ENCODE results near the gene GJB4. TPM values are rescaled to one million over a fixed set of nuclear protein-coding genes. Genes with fewer than 3 reads are reported as not detected.

The GJB4 gene
- polyA plus RNA-seq, 1 experiment: not detected

DNA sequence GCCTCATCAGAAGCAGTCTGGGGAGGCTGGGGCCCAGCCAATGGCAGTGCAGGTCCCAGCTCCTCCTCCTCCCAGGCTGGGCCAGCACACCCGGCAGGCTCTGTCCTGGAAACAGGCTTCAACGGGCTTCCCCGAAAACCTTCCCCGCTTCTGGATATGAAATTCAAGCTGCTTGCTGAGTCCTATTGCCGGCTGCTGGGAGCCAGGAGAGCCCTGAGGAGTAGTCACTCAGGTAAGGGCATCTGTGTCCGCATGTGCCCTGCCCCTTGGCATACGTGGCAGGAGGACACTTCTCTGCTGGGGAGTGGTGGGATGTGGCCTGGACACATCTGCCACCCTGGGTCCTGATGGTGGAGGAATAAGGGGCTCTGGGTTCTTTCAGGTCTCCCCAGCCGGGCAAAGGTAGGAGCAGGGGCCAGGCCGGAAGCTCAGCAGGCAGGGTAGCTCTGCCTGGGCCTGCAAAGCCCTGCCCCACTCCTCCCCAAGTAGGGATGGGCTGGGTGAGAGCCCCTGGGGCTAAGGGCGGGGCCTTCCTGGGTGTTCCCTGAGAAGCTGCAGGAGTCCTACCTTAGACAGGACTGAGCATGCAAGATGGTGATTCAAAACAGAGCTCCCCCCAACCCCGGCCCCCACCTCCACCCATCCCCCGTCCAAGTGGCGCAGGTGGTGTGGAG lies 4.4 kb upstream of the GJB4 start, which contains the start of gene GJB5:
Gene GJB5, plus strand, starts transcription at position 84 of the 674 bp plus-strand sequence. CDS start 2,284 bp downstream, outside the sequence.
- TF ChIP-seq, protein P1, sequence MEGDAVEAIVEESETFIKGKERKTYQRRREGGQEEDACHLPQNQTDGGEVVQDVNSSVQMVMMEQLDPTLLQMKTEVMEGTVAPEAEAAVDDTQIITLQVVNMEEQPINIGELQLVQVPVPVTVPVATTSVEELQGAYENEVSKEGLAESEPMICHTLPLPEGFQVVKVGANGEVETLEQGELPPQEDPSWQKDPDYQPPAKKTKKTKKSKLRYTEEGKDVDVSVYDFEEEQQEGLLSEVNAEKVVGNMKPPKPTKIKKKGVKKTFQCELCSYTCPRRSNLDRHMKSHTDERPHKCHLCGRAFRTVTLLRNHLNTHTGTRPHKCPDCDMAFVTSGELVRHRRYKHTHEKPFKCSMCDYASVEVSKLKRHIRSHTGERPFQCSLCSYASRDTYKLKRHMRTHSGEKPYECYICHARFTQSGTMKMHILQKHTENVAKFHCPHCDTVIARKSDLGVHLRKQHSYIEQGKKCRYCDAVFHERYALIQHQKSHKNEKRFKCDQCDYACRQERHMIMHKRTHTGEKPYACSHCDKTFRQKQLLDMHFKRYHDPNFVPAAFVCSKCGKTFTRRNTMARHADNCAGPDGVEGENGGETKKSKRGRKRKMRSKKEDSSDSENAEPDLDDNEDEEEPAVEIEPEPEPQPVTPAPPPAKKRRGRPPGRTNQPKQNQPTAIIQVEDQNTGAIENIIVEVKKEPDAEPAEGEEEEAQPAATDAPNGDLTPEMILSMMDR (IDR thresholded peaks at IDR 0.05; ENCODE audit: insufficient read depth, low read depth, low read length): no peak
- H3K4me3 ChIP-seq (ENCODE audit: low read depth, low read length): no peak within 1 kb of the TSS
- ChIA-PET CTCF (interaction anchor here (1.3 kb wide), 1 partner anchor 13 kb away, joined by 6 read pairs; no protein-coding TSS in a partner anchor), POLR2A (no interaction called here)
- DNase-seq (ENCODE audit: low read depth): no peak
- H3K36me3 ChIP-seq (ENCODE audit: control insufficient read depth, insufficient read depth, low read length): no peaks in the 10 kb centered on the region
- no peaks in the 10 kb centered on the region; the same call in 1 of the 2 replicates for H3K27me3 ChIP-seq (ENCODE audit: control insufficient read depth, insufficient read depth, low read length)

DNA sequence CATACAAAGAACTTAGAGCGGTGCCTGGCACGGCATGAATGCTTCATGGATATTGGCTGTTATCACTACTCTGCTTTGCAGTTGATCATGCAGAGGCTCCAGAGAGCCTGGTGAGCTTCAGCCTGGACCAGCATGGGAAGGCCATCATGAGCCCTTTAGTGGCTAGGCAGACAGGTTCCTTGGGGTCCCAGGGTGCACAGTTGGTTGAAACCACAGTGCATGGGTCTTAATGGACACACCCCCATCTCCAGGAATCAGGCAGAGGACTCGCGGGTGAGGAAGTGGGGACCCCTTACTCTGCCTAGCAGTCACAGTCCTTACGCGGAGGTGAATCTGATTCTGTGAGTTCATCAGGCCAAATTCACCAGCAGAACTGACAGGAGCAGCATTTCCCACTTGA lies 3.6 kb upstream of the GJB4 start:
- Histone ChIP-seq H3K4me3 (ENCODE audit: low read depth, low read length) (no peak overlapping the region), H3K27me3 (ENCODE audit: control insufficient read depth, insufficient read depth, low read length) (no peaks in the 10 kb centered on the region; the same call in 1 of the 2 replicates), H3K36me3 (ENCODE audit: control insufficient read depth, insufficient read depth, low read length) (no peaks in the 10 kb centered on the region)
- ChIA-PET CTCF (interaction anchor here (1.2 to 1.3 kb wide), 2 partner anchors 13 to 18 kb away, joined by 3 to 6 read pairs; no protein-coding TSS in a partner anchor), POLR2A (no interaction called here)
- TF ChIP-seq, protein P1 (IDR thresholded peaks at IDR 0.05; ENCODE audit: insufficient read depth, low read depth, low read length): no peak
- no peak for DNase-seq (ENCODE audit: low read depth)

DNA sequence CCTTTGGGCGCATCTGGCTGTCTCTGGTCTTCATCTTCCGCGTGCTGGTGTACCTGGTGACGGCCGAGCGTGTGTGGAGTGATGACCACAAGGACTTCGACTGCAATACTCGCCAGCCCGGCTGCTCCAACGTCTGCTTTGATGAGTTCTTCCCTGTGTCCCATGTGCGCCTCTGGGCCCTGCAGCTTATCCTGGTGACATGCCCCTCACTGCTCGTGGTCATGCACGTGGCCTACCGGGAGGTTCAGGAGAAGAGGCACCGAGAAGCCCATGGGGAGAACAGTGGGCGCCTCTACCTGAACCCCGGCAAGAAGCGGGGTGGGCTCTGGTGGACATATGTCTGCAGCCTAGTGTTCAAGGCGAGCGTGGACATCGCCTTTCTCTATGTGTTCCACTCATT lies 2.2 kb upstream of the GJB4 start:
- H3K4me3 ChIP-seq (ENCODE audit: low read depth, low read length): no peak overlapping the region
- no peak for DNase-seq (ENCODE audit: low read depth)
- H3K27me3 ChIP-seq (ENCODE audit: control insufficient read depth, insufficient read depth, low read length): no peaks in the 10 kb centered on the region; the same call in 1 of the 2 replicates
- no peaks in the 10 kb centered on the region for H3K36me3 ChIP-seq (ENCODE audit: control insufficient read depth, insufficient read depth, low read length)
- CTCF ChIA-PET: interaction anchor here (1.2 to 3.7 kb wide), 2 partner anchors 14 to 17 kb away, joined by 3 to 19 read pairs; no protein-coding TSS in a partner anchor
- TF ChIP-seq, protein P1 (IDR thresholded peaks at IDR 0.05; ENCODE audit: insufficient read depth, low read depth, low read length): no peak
- POLR2A ChIA-PET: no interaction called here

DNA sequence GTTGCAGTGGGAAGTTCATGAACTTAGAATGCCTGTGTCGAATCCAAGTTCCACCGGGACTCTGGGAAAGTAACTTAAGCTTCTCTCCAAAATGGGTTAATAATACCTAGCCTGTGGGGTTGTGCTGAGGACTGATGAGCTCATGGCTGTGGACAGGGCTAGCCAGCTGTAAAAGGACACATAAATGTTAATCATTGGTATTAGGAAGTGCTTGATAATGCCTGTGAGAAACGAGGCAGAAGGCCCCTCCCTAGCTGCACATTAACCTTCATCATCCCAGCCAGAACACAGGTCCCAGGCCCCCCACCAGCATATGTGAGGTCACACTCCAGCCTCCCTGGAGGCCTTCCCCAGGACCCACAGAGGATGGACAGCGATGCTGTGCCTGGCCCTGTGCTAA lies 789 bp upstream of the GJB4 start:
- Histone ChIP-seq H3K36me3 (ENCODE audit: control insufficient read depth, insufficient read depth, low read length) (no peaks in the 10 kb centered on the region), H3K27me3 (ENCODE audit: control insufficient read depth, insufficient read depth, low read length) (no peaks in the 10 kb centered on the region; the same call in 1 of the 2 replicates), H3K4me3 (ENCODE audit: low read depth, low read length) (no peak overlapping the region)
- POLR2A ChIA-PET: no interaction called here
- TF ChIP-seq, protein P1 (IDR thresholded peaks at IDR 0.05; ENCODE audit: insufficient read depth, low read depth, low read length): no peak
- no peak for DNase-seq (ENCODE audit: low read depth)
- CTCF ChIA-PET: interaction anchor here (1.5 to 3.7 kb wide), 2 partner anchors 15 to 94 kb away, joined by 3 to 19 read pairs; no protein-coding TSS in a partner anchor

DNA sequence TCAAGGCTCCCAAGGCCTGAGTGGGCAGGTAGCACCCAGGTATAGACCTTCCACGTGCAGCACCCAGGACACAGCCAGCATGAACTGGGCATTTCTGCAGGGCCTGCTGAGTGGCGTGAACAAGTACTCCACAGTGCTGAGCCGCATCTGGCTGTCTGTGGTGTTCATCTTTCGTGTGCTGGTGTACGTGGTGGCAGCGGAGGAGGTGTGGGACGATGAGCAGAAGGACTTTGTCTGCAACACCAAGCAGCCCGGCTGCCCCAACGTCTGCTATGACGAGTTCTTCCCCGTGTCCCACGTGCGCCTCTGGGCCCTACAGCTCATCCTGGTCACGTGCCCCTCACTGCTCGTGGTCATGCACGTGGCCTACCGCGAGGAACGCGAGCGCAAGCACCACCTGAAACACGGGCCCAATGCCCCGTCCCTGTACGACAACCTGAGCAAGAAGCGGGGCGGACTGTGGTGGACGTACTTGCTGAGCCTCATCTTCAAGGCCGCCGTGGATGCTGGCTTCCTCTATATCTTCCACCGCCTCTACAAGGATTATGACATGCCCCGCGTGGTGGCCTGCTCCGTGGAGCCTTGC lies 1.7 kb downstream of the GJB4 start:
- TF ChIP-seq, protein P1 (IDR thresholded peaks at IDR 0.05; ENCODE audit: insufficient read depth, low read depth, low read length): no peak
- ChIA-PET CTCF (interaction anchor here (1.2 kb wide), 1 partner anchor 105 kb away, joined by 3 read pairs; no protein-coding TSS in a partner anchor), POLR2A (no interaction called here)
- no peaks in the 10 kb centered on the region for H3K36me3 ChIP-seq (ENCODE audit: control insufficient read depth, insufficient read depth, low read length)
- no peaks in the 10 kb centered on the region; the same call in 1 of the 2 replicates for H3K27me3 ChIP-seq (ENCODE audit: control insufficient read depth, insufficient read depth, low read length)
- no peak overlapping the region for H3K4me3 ChIP-seq (ENCODE audit: low read depth, low read length)
- no peak for DNase-seq (ENCODE audit: low read depth)

Data from BJ (cell line).